Stimulated activated CD8-positive, alpha-beta memory T cell treated with anti-CD3 and anti-CD28 coated beads, Interleukin-12 subunit alpha, Interleukin-12 subunit beta, amount 100 ng/mL, for 24 hours (primary cell): ENCODE measurements around the gene ADGRB2.
"Not testable (repeated sequence)": the region's sequence is repeated elsewhere in the genome, so short reads cannot be mapped to it uniquely, and the experiment has no call there.

Experiments used
- DNase-seq: peaks from one replicate; pipeline ENCODE4 v3.0.0-alpha.2; 2020; ENCODE audit errors: extremely low read depth

The ADGRB2 gene

GRCh38 chr1:31727195-31727594, 36.9 kb downstream of the ADGRB2 start:
- DNase-seq, result no peak

GRCh38 chr1:31726715-31727114, 37.4 kb downstream of the ADGRB2 start:
- DNase-seq, result no peak

- DNase-seq, result no peak
Measured at GRCh38 chr1:31725777-31726535, 38.2 kb downstream of the ADGRB2 start.

GRCh38 chr1:31725134-31725533, 39.0 kb downstream of the ADGRB2 start:
- DNase-seq, result no peak

- no peak for DNase-seq
Measured at GRCh38 chr1:31723828-31724359, 40.2 kb downstream of the ADGRB2 start.

- DNase-seq, result no peak
Measured at GRCh38 chr1:31718327-31718897, 45.7 kb downstream of the ADGRB2 start.

GRCh38 chr1:31717341-31717740, 46.8 kb downstream of the ADGRB2 start:
- no peak for DNase-seq

- DNase-seq, result no peak
Measured at GRCh38 chr1:31715873-31716220, 48.3 kb downstream of the ADGRB2 start.

- DNase-seq, result no peak
Measured at GRCh38 chr1:31715087-31715872, 48.9 kb downstream of the ADGRB2 start.

- DNase-seq, result no peak
Measured at GRCh38 chr1:31714442-31715086, 49.6 kb downstream of the ADGRB2 start.

GRCh38 chr1:31712630-31713029, 51.5 kb downstream of the ADGRB2 start:
- DNase-seq, result no peak

GRCh38 chr1:31712068-31712467, 52.1 kb downstream of the ADGRB2 start:
- DNase-seq, result no peak

- no peak for DNase-seq
Measured at GRCh38 chr1:31708324-31708723, 55.8 kb downstream of the ADGRB2 start.

GRCh38 chr1:31707711-31708110, 56.4 kb downstream of the ADGRB2 start:
- DNase-seq, result no peak

- not testable (repeated sequence) for DNase-seq
Measured at GRCh38 chr1:31707059-31707600, 57.0 kb downstream of the ADGRB2 start.

GRCh38 chr1:31706384-31707058, 57.6 kb downstream of the ADGRB2 start:
- DNase-seq, result no peak

GRCh38 chr1:31705080-31705866, 58.9 kb downstream of the ADGRB2 start:
- DNase-seq, result peak; percentile 40

GRCh38 chr1:31704271-31705079, 59.7 kb downstream of the ADGRB2 start:
- DNase-seq, result no peak

- DNase-seq, result no peak
Measured at GRCh38 chr1:31703431-31704270, 60.5 kb downstream of the ADGRB2 start, which contains the start of gene COL16A1. Gene COL16A1 (minus strand): TSS chr1:31704017. CDS start chr1:31702193, 1,824 bp downstream.
